Activated CD4-positive, alpha-beta T cell treated with anti-CD3 and anti-CD28 coated beads for 4 hours (primary cell): ENCODE results near the gene PLK5.
A peak's percentile ranks its signal among the peaks of the same experiment; 100 is the strongest.
"Not testable (repeated sequence)": the region's sequence is repeated elsewhere in the genome, so short reads cannot be mapped to it uniquely, and the experiment has no call there.

Source experiments
- DNase-seq, 2 donors: peaks; one replicate each; pipeline ENCODE4 v3.0.0-alpha.2; 2020

Gene PLK5

GRCh38 chr19:1507763-1508506 is 15.9 kb upstream of the PLK5 start:
- DNase-seq, result peak; percentile 93

- DNase-seq, result no peak
Observed at GRCh38 chr19:1508507-1508856, 15.4 kb upstream of the PLK5 start.

GRCh38 chr19:1509602-1510441 is 14.1 kb upstream of the PLK5 start:
- DNase-seq, result no peak

GRCh38 chr19:1510442-1510806 is 13.5 kb upstream of the PLK5 start:
- no peak for DNase-seq

- DNase-seq, result no peak
Observed at GRCh38 chr19:1510807-1511206, 13.1 kb upstream of the PLK5 start.

- no peak for DNase-seq
Observed at GRCh38 chr19:1511318-1512317, 12.3 kb upstream of the PLK5 start.

- DNase-seq, result peak; percentile 50 to 65
Observed at GRCh38 chr19:1512671-1513498, 11.0 kb upstream of the PLK5 start, which contains the start of gene ADAMTSL5. TSS of gene ADAMTSL5 (minus strand) at chr19:1513019. CDS start at chr19:1510943, 2,076 bp downstream.

- peak; percentile 66 to 74 for DNase-seq
Observed at GRCh38 chr19:1513499-1514294, 10.2 kb upstream of the PLK5 start.

- DNase-seq, result no peak
Observed at GRCh38 chr19:1514295-1514661, 9.6 kb upstream of the PLK5 start.

- no peak for DNase-seq
Observed at GRCh38 chr19:1514986-1515721, 8.7 kb upstream of the PLK5 start.

GRCh38 chr19:1516395-1516753 is 7.5 kb upstream of the PLK5 start:
- no peak for DNase-seq

GRCh38 chr19:1518471-1518870 is 5.4 kb upstream of the PLK5 start:
- no peak for DNase-seq

- not testable (repeated sequence) for DNase-seq
Observed at GRCh38 chr19:1519802-1520201, 4.1 kb upstream of the PLK5 start.

- DNase-seq, result no peak
Observed at GRCh38 chr19:1520203-1520780, 3.6 kb upstream of the PLK5 start.

- no peak for DNase-seq
Observed at GRCh38 chr19:1521636-1522035, 2.2 kb upstream of the PLK5 start.

GRCh38 chr19:1522061-1522460 is 1.8 kb upstream of the PLK5 start:
- DNase-seq, result no peak

GRCh38 chr19:1522838-1523237 is 1.0 kb upstream of the PLK5 start:
- no peak for DNase-seq

- DNase-seq, result no peak
Observed at GRCh38 chr19:1524287-1524971, 552 bp downstream of the PLK5 start.

- no peak for DNase-seq
Observed at GRCh38 chr19:1524972-1525325, 1.1 kb downstream of the PLK5 start.

- DNase-seq, result no peak
Observed at GRCh38 chr19:1525343-1525742, 1.5 kb downstream of the PLK5 start.
